Hepatocyte (in vitro differentiated cells): ENCODE measurements around the gene DIS3. TPM values are rescaled to one million over a fixed set of nuclear protein-coding genes. Genes with fewer than 3 reads are reported as not detected.
A peak's percentile ranks its signal among the peaks of the same experiment; 100 is the strongest.
"Not testable (repeated sequence)": the region's sequence is repeated elsewhere in the genome, so short reads cannot be mapped to it uniquely, and the experiment has no call there.

Experiments used
- DNase-seq: peaks from one replicate; pipeline ENCODE4 v3.0.0-alpha.2; 2016; ENCODE audit warnings: low spot score
- H2AFZ ChIP-seq: fragments of 200-600 bp; sonication (generic); 2 replicates; pipeline ENCODE4 v1.6.0; 2016; ENCODE audit warnings: antibody characterized with exemption, mild to moderate bottlenecking
- H3K27ac ChIP-seq: fragments of 200-600 bp; sonication (generic); 2 replicates; pipeline ENCODE4 v1.5.1; 2016; ENCODE audit warnings: mild to moderate bottlenecking
- H3K27me3 ChIP-seq: fragments of 200-600 bp; sonication (generic); 2 replicates; pipeline ENCODE4 v1.6.1; 2016
- H3K36me3 ChIP-seq: fragments of 200-600 bp; sonication (generic); replicated peaks from 2 replicates; pipeline ENCODE4 v1.5.1; 2016; ENCODE audit warnings: low read depth; ENCODE audit not compliant: insufficient read depth
- H3K4me1 ChIP-seq: fragments of 200-600 bp; sonication (generic); 2 replicates; pipeline ENCODE4 v1.5.1; 2016; ENCODE audit warnings: mild to moderate bottlenecking, moderate library complexity; ENCODE audit not compliant: insufficient read depth
- H3K4me2 ChIP-seq: fragments of 200-600 bp; sonication (generic); 2 replicates; pipeline ENCODE4 v1.6.0; 2016
- H3K4me3 ChIP-seq: fragments of 200-600 bp; sonication (generic); 2 replicates; pipeline ENCODE4 v1.5.1; 2016; ENCODE audit warnings: mild to moderate bottlenecking
- H3K79me2 ChIP-seq: fragments of 200-600 bp; sonication (generic); 2 replicates; pipeline ENCODE4 v1.6.0; 2017; ENCODE audit warnings: mild to moderate bottlenecking
- H3K9me2 ChIP-seq: fragments of 200-600 bp; sonication (generic); replicated peaks from 2 replicates; pipeline ENCODE4 v1.6.0; 2017; ENCODE audit warnings: mild to moderate bottlenecking; ENCODE audit not compliant: insufficient read depth
- H3K9me3 ChIP-seq: fragments of 200-600 bp; sonication (generic); 2 replicates; pipeline ENCODE4 v1.5.1; 2016; ENCODE audit warnings: low read depth, mild to moderate bottlenecking
- H4K20me1 ChIP-seq: fragments of 200-600 bp; sonication (generic); 2 replicates; pipeline ENCODE4 v1.6.0; 2016; ENCODE audit warnings: mild to moderate bottlenecking; ENCODE audit not compliant: insufficient read depth, poor library complexity, severe bottlenecking
- CTCF ChIP-seq: fragments of 200-600 bp; sonication (generic); IDR thresholded peaks from 2 replicates; pipeline ENCODE4 v1.5.1; 2016; ENCODE audit warnings: antibody characterized with exemption, mild to moderate bottlenecking; ENCODE audit not compliant: poor library complexity
- EZH2 ChIP-seq: fragments of 200-600 bp; sonication (generic); IDR thresholded peaks from 2 replicates; pipeline ENCODE4 v1.6.1; 2016; ENCODE audit warnings: antibody characterized with exemption, mild to moderate bottlenecking, borderline replicate concordance
- EZH2phosphoT487 ChIP-seq: fragments of 200-600 bp; sonication (generic); IDR thresholded peaks from one replicate; pipeline ENCODE4 v1.6.1; 2018; ENCODE audit warnings: antibody characterized with exemption, mild to moderate bottlenecking, low read depth, moderate library complexity; ENCODE audit not compliant: unreplicated experiment, severe bottlenecking
- WGBS: methylation state at CpG from one replicate; pipeline ENCODE4 v1.1.6; 2016; ENCODE audit warnings: low lambda C conversion rate; ENCODE audit errors: missing lambda C conversion rate; 5-methylcytosine and 5-hydroxymethylcytosine counted together
- polyA plus RNA-seq: library from polyadenylated mRNA; unstranded; fragments of >200 nt; fragmentation: Nextera tagmentation; extraction: Ambion mirVana; gene quantifications from 2 replicates; pipeline ENCODE4 v1.2.1, GENCODE V29; 2016
- total RNA-seq: library from RNA; depleted of rRNA; stranded (reverse); fragments of >200 nt; gene quantifications from 2 replicates; pipeline ENCODE4 v1.2.3, GENCODE V29; 2014

Gene DIS3
- total and polyA plus RNA-seq, 2 experiments from 2014 or later: 11.7 to 37.0 TPM

- no peaks in the 10 kb centered on the region for H3K9me3 ChIP-seq
- H3K4me3 ChIP-seq: peak within 1 kb of the TSS; percentile 54
- H3K4me2 ChIP-seq: peak within 1 kb of the TSS; percentile 95
- DNase-seq: peak; percentile 96
- WGBS: 1% methylated on average over 61 of the region's 71 CpGs
- no peaks in the 10 kb centered on the region for H3K9me2 ChIP-seq
- no peaks in the 10 kb centered on the region for H3K27me3 ChIP-seq
- peak within 1 kb of the TSS; percentile 13 for H3K27ac ChIP-seq
- H2AFZ ChIP-seq: peak within 1 kb of the TSS; percentile 98
- peaks cover 62% of the 10 kb centered on the region for H3K79me2 ChIP-seq
- no peaks in the 10 kb centered on the region for H3K36me3 ChIP-seq
- peaks cover 6% of the 10 kb centered on the region for H3K4me1 ChIP-seq
- no peaks in the 10 kb centered on the region for H4K20me1 ChIP-seq
- no peak for TF ChIP-seq CTCF
- TF ChIP-seq EZH2: no peak
- TF ChIP-seq EZH2phosphoT487: no peak
Measured at GRCh38 chr13:72727417-72728289, 54.0 kb downstream of the DIS3 start, which contains the start of the genes BORA and MZT1. TSS of gene BORA (plus strand) at chr13:72727923. CDS start at chr13:72728941, 1,018 bp downstream. TSS of gene MZT1 (minus strand) at chr13:72727629. CDS start at chr13:72727602, 27 bp downstream.

GRCh38 chr13:72726726-72727416 lies 54.8 kb downstream of the DIS3 start:
- Histone ChIP-seq H3K4me2 (peak overlapping the region; percentile 95), H3K9me3 (no peaks in the 10 kb centered on the region), H3K4me3 (peak overlapping the region; percentile 52), H3K27me3 (no peaks in the 10 kb centered on the region), H3K9me2 (no peaks in the 10 kb centered on the region), H2AFZ (peak overlapping the region; percentile 98), H3K79me2 (peaks cover 70% of the 10 kb centered on the region), H3K4me1 (peaks cover 6% of the 10 kb centered on the region), H3K36me3 (no peaks in the 10 kb centered on the region), H4K20me1 (no peaks in the 10 kb centered on the region), H3K27ac (peak overlapping the region; percentile 13)
- 9% methylated on average over 24 of the region's 49 CpGs for WGBS
- TF ChIP-seq CTCF: no peak
- no peak for TF ChIP-seq EZH2phosphoT487
- TF ChIP-seq EZH2: no peak
- DNase-seq: peak; percentile 59

GRCh38 chr13:72726185-72726584 lies 55.5 kb downstream of the DIS3 start:
- not testable (repeated sequence) for H3K27ac ChIP-seq, DNase-seq, H3K9me2 ChIP-seq, H2AFZ ChIP-seq, H3K4me3 ChIP-seq, H3K9me3 ChIP-seq, H3K27me3 ChIP-seq, H3K36me3 ChIP-seq, H4K20me1 ChIP-seq, H3K4me1 ChIP-seq
- Histone ChIP-seq H3K79me2 (peaks cover 77% of the 10 kb centered on the region), H3K4me2 (peak overlapping the region; percentile 95)
- 87% methylated on average over 15 of the region's 15 CpGs for WGBS

GRCh38 chr13:72716776-72717175 lies 64.9 kb downstream of the DIS3 start:
- Histone ChIP-seq H3K27ac (no peak overlapping the region), H3K9me3 (no peaks in the 10 kb centered on the region), H3K4me1 (no peaks in the 10 kb centered on the region), H3K4me2 (no peak overlapping the region), H3K36me3 (no peaks in the 10 kb centered on the region), H4K20me1 (no peaks in the 10 kb centered on the region), H3K79me2 (peaks cover 24% of the 10 kb centered on the region), H3K27me3 (no peaks in the 10 kb centered on the region), H3K9me2 (no peaks in the 10 kb centered on the region), H3K4me3 (no peak overlapping the region), H2AFZ (no peak overlapping the region)
- 63% methylated on average over 3 of the region's 3 CpGs for WGBS
- TF ChIP-seq EZH2phosphoT487 (no peak), CTCF (no peak), EZH2 (no peak)
- DNase-seq: no peak
